ENCODE data around the gene TTC9B. TPM values are rescaled to one million over a fixed set of nuclear protein-coding genes. Genes with fewer than 3 reads are reported as not detected.
A peak's percentile ranks its signal among the peaks of the same experiment; 100 is the strongest.

The TTC9B gene
- total RNA-seq: not detected

GRCh38 chr19:40217934-40218890 is at the start of gene TTC9B:
Gene TTC9B (minus strand): TSS chr19:40218384. CDS start chr19:40218381, 3 bp downstream.
- no peak for DNase-seq (ENCODE audit: low spot score)
- Histone ChIP-seq H3K4me3 (no peak within 1 kb of the TSS), H3K27me3 (peaks cover 12 to 27% of the 10 kb centered on the region in 2 donors), H3K36me3 (no peaks in the 10 kb centered on the region), H3K9me3 (no peaks in the 10 kb centered on the region), H3K27ac (no peak within 1 kb of the TSS), H3K4me1 (peaks cover 0 to 20% of the 10 kb centered on the region in 2 donors)
- no peak for TF ChIP-seq CTCF (IDR thresholded peaks at IDR 0.05)

- DNase-seq (ENCODE audit: low spot score): no peak
- Histone ChIP-seq H3K9me3 (no peaks in the 10 kb centered on the region), H3K27me3 (no peaks in the 10 kb centered on the region), H3K36me3 (peaks cover 23% of the 10 kb centered on the region), H3K27ac (peak overlapping the region; percentile 44 to 80), H3K4me1 (peaks cover 0 to 73% of the 10 kb centered on the region in 2 donors), H3K4me3 (no peak overlapping the region)
- no peak for TF ChIP-seq CTCF (IDR thresholded peaks at IDR 0.05)
Measured at GRCh38 chr19:40267601-40267997, 49.4 kb upstream of the TTC9B start.

GRCh38 chr19:40266912-40267600 is 48.9 kb upstream of the TTC9B start:
- no peak for DNase-seq (ENCODE audit: low spot score)
- Histone ChIP-seq H3K27me3 (no peaks in the 10 kb centered on the region), H3K4me1 (peaks cover 0 to 68% of the 10 kb centered on the region in 2 donors), H3K27ac (peak overlapping the region; percentile 77 to 80), H3K9me3 (no peaks in the 10 kb centered on the region), H3K36me3 (peaks cover 23% of the 10 kb centered on the region), H3K4me3 (no peak overlapping the region)
- TF ChIP-seq CTCF (IDR thresholded peaks at IDR 0.05): no peak

GRCh38 chr19:40266119-40266518 is 47.9 kb upstream of the TTC9B start:
- Histone ChIP-seq H3K4me3 (no peak overlapping the region), H3K36me3 (peaks cover 23% of the 10 kb centered on the region), H3K9me3 (no peaks in the 10 kb centered on the region), H3K27me3 (no peaks in the 10 kb centered on the region), H3K4me1 (peaks cover 0 to 65% of the 10 kb centered on the region in 2 donors), H3K27ac (peak overlapping the region; percentile 77 to 80)
- DNase-seq (ENCODE audit: low spot score): no peak
- no peak for TF ChIP-seq CTCF (IDR thresholded peaks at IDR 0.05)

GRCh38 chr19:40265763-40266099 is 47.5 kb upstream of the TTC9B start:
- Histone ChIP-seq H3K4me3 (no peak overlapping the region), H3K4me1 (peaks cover 0 to 62% of the 10 kb centered on the region in 2 donors), H3K9me3 (no peaks in the 10 kb centered on the region), H3K36me3 (peaks cover 23% of the 10 kb centered on the region), H3K27ac (peak overlapping the region; percentile 77 to 80), H3K27me3 (no peaks in the 10 kb centered on the region)
- DNase-seq (ENCODE audit: low spot score): no peak
- TF ChIP-seq CTCF (IDR thresholded peaks at IDR 0.05): no peak

All from right atrium auricular region (tissue), 2 donors.